HG02852 (cell line): Measurements from ENCODE around the gene DNM1L.
A peak's percentile ranks its signal among the peaks of the same experiment; 100 is the strongest.

Experiments
- ATAC-seq: cut with Tn5 transposase; IDR thresholded peaks from one replicate; pipeline ENCODE4 v1.9.1; 2021; ENCODE audit warnings: mild to moderate bottlenecking, moderate library complexity; ENCODE audit not compliant: unreplicated experiment

Gene DNM1L

DNA sequence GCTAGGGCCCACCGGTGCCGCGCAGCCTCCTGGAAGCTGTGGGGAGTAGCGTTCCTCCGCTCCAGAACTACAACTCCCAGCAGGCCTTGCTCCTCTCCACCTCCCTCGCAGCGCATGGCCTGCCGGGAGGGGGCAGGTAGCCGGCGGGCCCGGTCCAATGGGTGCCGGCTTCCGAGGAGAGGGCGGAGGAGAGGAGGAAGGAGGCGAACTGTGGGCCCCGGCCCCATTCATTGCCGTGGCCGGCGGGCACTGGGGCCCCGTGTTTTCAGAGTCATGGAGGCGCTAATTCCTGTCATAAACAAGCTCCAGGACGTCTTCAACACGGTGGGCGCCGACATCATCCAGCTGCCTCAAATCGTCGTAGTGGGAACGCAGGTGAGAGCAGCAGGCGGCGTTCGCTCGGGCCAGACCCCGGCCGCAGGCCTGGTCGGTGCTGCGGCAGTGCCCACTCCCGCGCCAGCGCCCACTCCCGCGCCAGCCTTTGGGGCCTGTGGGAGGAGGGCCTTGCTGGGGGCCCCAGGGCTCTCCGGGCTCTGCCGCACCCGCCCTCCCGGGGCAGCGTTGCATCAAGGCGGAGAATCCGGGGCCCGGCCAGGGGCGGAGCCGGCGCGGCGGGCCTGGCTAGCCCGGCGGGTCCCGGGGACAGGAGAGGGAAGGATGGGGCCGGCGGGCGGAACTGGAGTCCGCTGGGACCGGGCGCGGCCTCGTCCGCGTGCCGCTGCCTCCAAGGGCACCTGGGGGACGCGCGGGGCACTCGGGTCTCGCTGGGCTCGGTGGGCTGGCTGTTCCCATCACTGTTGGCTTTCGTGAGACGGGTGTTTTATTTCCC lies at the start of gene DNM1L:
DNM1L (plus strand) TSS at position 211 of the 829 bp plus-strand sequence; CDS start at position 274, 63 bp downstream.
- ATAC-seq, result peak; percentile 93

GRCh38 chr12:32641287-32641901 lies 37.7 kb upstream of the DNM1L start:
- no peak for ATAC-seq

DNA sequence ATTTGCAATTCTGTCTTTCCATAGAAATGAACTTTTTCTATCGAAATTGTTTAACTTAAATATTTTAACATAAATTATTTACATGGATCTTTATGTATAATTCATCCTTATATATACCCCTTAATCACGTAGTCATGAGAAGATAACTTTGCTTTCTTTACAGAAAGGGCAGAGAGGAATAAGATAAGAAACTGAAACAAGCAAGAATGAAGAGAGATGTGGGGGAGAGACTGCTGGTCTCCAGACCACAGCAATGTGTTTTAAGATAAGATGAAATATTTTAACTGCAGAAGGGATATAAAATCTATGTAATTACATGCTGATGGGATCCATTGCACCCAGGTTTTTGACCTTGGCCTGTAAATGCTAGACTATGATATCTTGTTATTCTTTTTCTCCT lies 34.7 kb upstream of the DNM1L start:
- no peak for ATAC-seq

DNA sequence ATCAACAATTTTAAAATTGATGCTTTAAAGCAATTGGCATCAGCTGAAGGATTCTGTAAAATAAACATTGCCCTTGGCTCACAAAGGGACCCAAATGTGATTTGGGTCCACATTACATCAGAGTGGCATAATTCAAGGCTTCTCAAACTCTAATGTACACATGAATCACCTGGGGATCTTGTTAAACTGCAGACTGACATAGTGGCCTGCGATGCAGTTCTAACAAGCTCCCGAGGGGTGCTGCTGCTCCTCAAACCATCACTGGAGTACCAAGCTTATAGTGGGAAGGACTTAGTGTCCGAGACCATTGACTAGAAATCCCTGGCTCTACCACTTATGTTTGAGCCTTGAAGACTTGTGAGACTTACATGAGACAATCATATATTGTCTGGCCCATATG lies 31.8 kb upstream of the DNM1L start:
- no peak for ATAC-seq

GRCh38 chr12:32650508-32650907 lies 28.6 kb upstream of the DNM1L start:
- ATAC-seq, result no peak

DNA sequence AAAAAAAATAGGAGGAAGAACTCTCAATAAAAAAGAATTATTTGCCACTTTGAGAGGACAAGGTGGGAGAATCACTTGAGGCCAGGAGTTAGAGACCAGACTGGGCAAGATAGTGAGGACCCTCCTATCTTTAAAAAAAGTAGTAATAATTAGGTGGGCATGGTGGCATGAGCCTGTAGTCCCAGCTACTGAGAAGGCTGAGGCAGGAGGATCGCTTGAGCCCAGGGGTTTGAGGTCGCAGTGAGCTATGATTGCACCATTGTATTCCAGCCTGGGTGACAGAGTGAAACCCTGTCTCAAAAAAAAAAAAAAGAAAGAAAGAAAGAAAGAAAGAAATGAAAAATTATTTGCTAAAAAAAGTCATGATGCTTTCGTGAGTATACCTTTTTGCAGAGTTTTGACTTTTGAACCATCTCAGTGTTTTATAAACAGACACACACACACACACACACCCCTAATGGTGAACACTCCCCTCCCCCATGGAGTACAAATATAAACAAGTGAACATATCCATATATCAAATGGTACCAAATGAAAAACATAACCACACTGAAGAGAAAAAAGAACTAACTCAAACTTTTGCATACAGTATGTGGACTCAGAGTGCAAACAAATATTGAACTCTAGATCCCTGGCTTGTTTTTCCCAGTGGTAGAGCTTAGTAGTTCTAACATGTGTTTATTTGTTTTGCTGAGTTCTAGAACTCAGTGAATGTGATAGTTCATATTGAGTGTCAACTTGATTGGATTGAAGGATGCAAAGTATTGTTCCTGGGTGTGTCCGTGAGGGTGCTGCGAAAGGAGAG lies 27.7 kb upstream of the DNM1L start:
- ATAC-seq, result no peak

DNA sequence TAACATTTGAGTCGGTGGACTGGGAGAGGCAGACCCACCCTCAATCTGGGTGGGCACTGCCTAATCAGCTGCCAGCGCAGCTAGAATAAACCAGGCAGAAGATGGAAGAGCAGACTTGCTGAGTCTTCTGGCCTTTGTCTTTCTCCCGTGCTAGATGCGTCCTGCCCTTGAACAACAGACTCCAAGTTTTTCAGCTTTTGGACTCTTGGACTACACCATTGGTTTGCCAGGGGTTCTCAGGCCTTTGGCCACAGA lies 27.2 kb upstream of the DNM1L start:
- no peak for ATAC-seq

DNA sequence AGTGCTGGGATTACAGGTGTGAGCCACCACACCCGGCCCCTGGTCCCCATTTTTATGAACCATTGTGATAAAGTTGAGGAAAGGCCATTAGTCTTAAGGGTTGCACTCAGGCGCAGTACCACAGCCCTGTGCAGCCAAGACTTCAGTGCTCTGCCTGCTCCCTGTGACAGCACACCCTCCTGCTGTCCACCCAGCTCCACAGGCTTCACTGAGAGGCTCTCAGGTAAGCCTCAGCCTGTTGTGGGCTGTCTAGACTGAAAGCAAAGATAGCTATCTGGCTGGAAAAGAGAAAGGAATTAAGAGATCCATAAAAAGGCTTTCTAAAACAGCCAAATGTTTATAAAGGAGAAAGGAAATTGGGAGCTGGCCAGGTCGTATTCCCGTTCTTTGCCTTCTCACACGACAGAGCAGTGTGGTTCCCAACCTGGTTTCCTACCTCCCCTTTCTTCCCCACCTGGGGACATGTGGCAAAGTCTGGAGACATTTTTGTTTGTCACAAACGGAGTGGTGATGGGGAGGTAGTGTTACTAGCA lies 19.1 kb upstream of the DNM1L start:
- ATAC-seq, result no peak

DNA sequence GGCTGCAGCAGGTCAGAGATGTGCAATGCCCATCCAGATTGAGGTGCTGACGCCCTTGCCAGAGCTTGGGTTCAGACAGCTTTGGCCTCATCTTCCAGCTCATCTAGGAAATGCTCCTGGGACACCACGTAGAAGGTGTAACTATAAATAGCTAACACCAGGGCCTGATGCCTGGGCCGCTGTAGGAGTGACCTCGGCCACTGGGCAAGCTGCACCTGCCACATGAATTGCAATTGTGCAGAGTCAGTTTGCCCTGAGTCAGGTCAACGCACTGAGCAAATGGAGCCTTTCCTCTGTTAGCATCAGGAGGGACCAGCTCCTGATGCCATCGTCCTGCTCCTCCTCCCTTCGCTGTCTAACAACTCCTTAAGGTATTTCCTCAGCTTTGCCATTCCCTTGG lies 17.4 kb upstream of the DNM1L start:
- ATAC-seq, result no peak

DNA sequence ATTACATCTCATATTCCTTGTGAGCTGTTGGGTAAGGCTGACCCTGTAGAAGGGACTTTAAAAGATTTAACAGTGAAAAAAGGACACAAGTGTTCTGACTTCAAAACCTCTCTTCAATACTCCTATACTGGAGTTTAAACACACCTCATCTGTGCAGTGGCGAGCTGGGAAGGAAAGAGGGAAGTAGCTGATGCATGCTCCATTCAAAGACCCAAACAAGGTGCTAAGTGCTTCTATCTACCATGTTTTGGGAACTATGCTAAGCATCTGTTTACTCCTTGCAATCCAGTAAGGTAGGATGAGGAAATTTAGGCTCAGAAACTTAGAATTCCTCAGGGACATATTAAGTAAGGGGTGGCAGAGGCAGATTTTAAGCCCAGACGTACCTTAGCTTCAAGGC lies 16.4 kb upstream of the DNM1L start:
- ATAC-seq, result no peak

DNA sequence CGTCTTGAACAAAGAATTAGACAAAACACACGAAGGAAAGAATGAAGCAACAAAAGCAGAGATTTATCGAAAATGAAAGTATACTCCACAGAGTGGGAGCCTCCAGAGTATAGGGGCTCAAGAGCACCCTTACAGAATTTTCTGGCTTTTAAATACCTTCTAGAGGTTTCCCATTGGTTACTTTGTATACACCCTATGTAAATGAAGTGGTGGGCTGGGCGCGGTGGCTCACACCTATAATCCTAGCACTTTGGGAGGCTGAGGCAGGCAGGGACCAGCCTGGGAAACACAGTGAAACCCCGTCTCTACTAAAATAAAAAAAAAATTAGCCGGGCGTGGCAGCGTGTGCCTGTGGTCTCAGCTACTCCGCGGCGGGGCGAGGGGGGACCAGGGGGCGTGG lies 13.1 kb upstream of the DNM1L start:
- ATAC-seq, result no peak

- no peak for ATAC-seq
Observed at GRCh38 chr12:32669584-32669983, 9.5 kb upstream of the DNM1L start.

- peak; percentile 36 for ATAC-seq
Observed at GRCh38 chr12:32671930-32672780, 6.9 kb upstream of the DNM1L start.

- no peak for ATAC-seq
Observed at GRCh38 chr12:32679920-32680237, 778 bp downstream of the DNM1L start.

DNA sequence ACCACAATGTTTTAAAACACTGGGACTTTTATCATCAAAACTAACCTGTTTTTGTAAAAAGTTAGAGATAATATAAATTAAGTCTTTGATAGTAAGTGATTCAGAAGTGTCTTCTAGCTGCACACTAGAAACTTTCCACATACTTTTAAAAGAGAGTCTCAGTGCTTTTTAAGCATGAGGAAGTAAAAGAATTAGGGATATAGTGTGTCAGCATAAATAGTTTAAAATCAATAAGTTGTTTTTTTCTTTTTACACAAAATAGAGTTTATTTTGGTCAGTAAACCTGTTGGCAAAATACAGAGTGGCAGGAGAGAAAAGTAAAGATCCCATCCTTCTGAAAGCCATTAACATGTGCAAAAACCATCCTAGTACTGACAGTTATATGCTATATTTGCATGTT lies 1.7 kb downstream of the DNM1L start:
- no peak for ATAC-seq

- no peak for ATAC-seq
Observed at GRCh38 chr12:32681272-32681671, 2.2 kb downstream of the DNM1L start.

GRCh38 chr12:32686340-32686739 lies 7.2 kb downstream of the DNM1L start:
- ATAC-seq, result no peak

DNA sequence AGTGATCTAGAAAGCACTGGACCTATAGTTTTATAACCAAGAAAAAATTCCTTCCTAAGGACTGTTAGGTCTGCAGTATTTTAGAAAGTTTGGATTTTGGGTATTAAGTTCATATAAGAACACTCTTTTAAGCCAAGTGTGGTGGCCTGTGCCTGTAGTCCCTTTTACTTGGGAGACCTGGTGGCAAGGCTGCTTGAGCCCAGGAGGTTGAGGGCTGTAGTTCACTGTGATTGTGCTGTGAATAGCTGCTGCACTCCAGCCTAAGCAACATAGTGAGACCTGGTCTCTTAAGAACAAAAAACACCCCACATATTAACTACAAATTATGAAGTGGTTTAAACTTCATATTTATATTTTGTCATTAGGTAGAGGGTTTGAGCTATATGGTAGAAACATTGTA lies 9.7 kb downstream of the DNM1L start:
- no peak for ATAC-seq

DNA sequence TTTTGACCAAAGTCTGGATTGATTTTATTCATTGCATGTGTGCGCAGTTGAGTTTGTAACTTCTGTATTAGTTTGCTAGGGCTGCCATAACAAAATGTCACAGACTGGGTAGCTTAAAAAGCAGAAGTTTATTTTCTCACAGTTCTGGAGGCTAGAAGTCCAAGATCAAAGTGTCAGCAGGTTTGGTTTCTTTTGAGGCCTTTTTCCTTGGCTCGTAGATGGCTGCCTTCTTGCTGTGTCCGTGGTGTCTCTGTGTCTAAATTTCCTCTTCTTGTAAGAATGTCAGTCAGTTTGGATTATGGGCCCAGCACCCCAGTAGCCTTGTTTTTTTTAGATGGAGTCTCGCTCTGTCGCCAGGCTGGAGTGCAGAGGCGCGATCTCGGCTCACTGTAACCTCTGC lies 11.8 kb downstream of the DNM1L start:
- ATAC-seq, result no peak

DNA sequence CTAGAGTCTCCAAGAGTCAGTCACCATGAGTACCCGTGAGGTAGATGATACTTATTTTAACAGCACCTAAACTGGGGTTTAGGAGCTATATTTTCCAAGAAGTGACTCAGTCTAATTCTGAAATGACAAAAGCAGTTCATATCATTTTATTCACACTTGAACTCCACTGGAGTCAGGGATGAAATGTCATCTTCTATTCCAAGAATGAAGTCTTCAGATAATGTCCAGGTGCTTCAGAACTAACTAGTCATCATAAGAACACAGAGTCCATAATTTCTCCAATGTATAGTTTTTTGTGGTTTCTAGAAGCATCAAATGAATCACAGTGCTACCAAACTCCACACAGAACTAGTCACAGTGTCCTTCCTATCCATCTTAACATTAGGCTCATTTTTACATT lies 13.3 kb downstream of the DNM1L start:
- ATAC-seq, result no peak

- no peak for ATAC-seq
Observed at GRCh38 chr12:32693036-32693435, 13.9 kb downstream of the DNM1L start.
